ENCODE measurements around the gene DGAT2L6.
"Not testable (repeated sequence)": the region's sequence is repeated elsewhere in the genome, so short reads cannot be mapped to it uniquely, and the experiment has no call there.

The DGAT2L6 gene

GRCh38 chrX:70226687-70227086 is 49.4 kb downstream of the DGAT2L6 start:
- H3K4me3 ChIP-seq (ENCODE audit: low read depth, low read length), result no peak overlapping the region
- in situ Hi-C loops (cut with HindIII; ENCODE audit: low sequenced_read_pairs), result no loop called here
- no peak for DNase-seq (ENCODE audit: low read depth, low spot score)
- no peak for TF ChIP-seq CTCF (IDR thresholded peaks at IDR 0.05; ENCODE audit: low read depth, low read length)

DNA sequence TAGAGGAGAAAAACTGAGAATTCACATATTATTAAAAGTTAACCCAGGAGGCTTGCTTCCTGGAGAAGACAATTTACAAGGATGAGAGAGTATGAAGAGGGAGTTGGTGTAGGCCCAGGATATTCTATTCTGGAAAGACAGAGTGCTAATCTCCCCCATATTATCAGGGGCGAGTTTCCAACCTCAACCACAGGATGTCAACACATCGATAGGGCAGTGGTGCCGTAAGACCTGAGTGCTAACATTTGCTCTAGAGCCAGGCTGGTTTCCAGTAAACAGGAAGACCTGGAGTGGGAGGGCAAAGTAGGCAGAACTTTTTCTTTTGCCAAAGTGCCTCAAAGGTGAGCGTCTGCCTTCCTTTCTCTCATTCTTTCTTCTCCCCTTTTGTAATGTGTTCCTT is 54.4 kb downstream of the DGAT2L6 start:
- no peak for DNase-seq (ENCODE audit: low read depth, low spot score)
- TF ChIP-seq CTCF (IDR thresholded peaks at IDR 0.05; ENCODE audit: low read depth, low read length), result no peak
- no peak overlapping the region for H3K4me3 ChIP-seq (ENCODE audit: low read depth, low read length)
- in situ Hi-C loops (cut with HindIII; ENCODE audit: low sequenced_read_pairs), result no loop called here

GRCh38 chrX:70234355-70234754 is 57.1 kb downstream of the DGAT2L6 start, which contains the start of gene AWAT1:
Gene AWAT1 (plus strand): TSS chrX:70234655. CDS start chrX:70234696, 41 bp downstream.
- DNase-seq (ENCODE audit: low read depth, low spot score), result no peak
- no peak within 1 kb of the TSS for H3K4me3 ChIP-seq (ENCODE audit: low read depth, low read length)
- no peak for TF ChIP-seq CTCF (IDR thresholded peaks at IDR 0.05; ENCODE audit: low read depth, low read length)
- in situ Hi-C loops (cut with HindIII; ENCODE audit: low sequenced_read_pairs), result no loop called here

DNA sequence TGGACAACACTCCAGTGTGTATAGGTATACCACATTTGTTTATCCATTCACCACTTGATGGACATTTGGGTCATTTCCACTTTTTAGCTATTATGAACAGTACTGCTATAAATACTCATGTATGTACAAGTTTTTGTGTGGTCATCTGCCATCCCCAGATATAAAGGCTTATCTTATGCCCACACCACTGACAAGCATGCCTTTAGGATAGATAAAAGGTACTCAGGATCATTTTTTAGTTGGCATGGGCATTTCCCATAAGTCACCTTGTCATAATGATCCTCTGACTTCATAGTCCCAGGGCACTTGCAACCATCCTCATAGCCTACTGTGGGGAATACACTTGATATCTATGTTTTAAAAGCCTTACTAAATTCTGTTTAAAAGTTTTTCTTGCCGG is 63.5 kb downstream of the DGAT2L6 start:
- in situ Hi-C loops (cut with HindIII; ENCODE audit: low sequenced_read_pairs), result no loop called here
- no peak for DNase-seq (ENCODE audit: low read depth, low spot score)
- H3K4me3 ChIP-seq (ENCODE audit: low read depth, low read length), result no peak overlapping the region
- TF ChIP-seq CTCF (IDR thresholded peaks at IDR 0.05; ENCODE audit: low read depth, low read length), result no peak

GRCh38 chrX:70241501-70241900 is 64.2 kb downstream of the DGAT2L6 start:
- no peak for TF ChIP-seq CTCF (IDR thresholded peaks at IDR 0.05; ENCODE audit: low read depth, low read length)
- in situ Hi-C loops (cut with HindIII; ENCODE audit: low sequenced_read_pairs), result no loop called here
- no peak for DNase-seq (ENCODE audit: low read depth, low spot score)
- H3K4me3 ChIP-seq (ENCODE audit: low read depth, low read length), result no peak overlapping the region

DNA sequence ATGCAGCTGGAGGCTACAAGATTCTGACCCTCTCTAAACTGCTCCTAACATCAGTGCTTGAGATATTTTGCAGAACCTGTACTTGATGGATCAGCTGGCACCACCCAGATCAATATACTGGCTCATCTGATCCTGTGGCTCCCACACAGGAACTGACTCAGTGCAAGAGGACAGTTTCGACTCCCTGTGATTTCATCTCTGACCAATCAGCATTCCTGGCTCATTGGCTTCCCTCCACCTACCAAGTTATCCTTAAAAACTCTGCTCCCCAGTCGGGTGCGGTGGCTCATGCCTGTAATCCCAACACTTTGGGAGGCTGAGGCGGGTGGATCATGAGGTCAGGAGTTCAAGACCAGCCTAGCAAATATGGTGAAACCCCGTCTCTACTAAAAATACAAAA is 66.3 kb downstream of the DGAT2L6 start:
- in situ Hi-C loops (cut with HindIII; ENCODE audit: low sequenced_read_pairs); H3K4me3 ChIP-seq (ENCODE audit: low read depth, low read length): not testable (repeated sequence)

GRCh38 chrX:70244881-70245280 is 67.6 kb downstream of the DGAT2L6 start:
- H3K4me3 ChIP-seq (ENCODE audit: low read depth, low read length), result no peak overlapping the region
- in situ Hi-C loops (cut with HindIII; ENCODE audit: low sequenced_read_pairs), result no loop called here
- DNase-seq (ENCODE audit: low read depth, low spot score), result no peak
- no peak for TF ChIP-seq CTCF (IDR thresholded peaks at IDR 0.05; ENCODE audit: low read depth, low read length)

More for the DNA sequence above, 66.3 kb downstream of the DGAT2L6 start:
- DNase-seq (ENCODE audit: low read depth, low spot score), result not testable (repeated sequence)

All from astrocyte of the spinal cord (primary cell).